SIG-M5 (cell line): Measurements from ENCODE around the gene RPL29.
"Not testable (repeated sequence)": the region's sequence is repeated elsewhere in the genome, so short reads cannot be mapped to it uniquely, and the experiment has no call there.

Source experiments
- DNase-seq: peaks from one replicate; lab custom pipeline; 2025; lab: John Stamatoyannopoulos, UW

RPL29 gene

GRCh38 chr3:51995346-51996163 lies at the start of gene RPL29:
Gene RPL29, minus strand, starts transcription at chr3:51995895. Its CDS starts 434 bp downstream, at chr3:51995461.
- peak; percentile 88 for DNase-seq

GRCh38 chr3:52044869-52045619 lies 49.3 kb upstream of the RPL29 start:
- no peak for DNase-seq

- no peak for DNase-seq
Measured at GRCh38 chr3:52043750-52044149, 48.1 kb upstream of the RPL29 start.

GRCh38 chr3:52043039-52043438 lies 47.3 kb upstream of the RPL29 start:
- DNase-seq, result not testable (repeated sequence)

- DNase-seq, result no peak
Measured at GRCh38 chr3:52041118-52041731, 45.5 kb upstream of the RPL29 start.

GRCh38 chr3:52040600-52040999 lies 44.9 kb upstream of the RPL29 start:
- no peak for DNase-seq

- DNase-seq, result no peak
Measured at GRCh38 chr3:52039846-52040245, 44.2 kb upstream of the RPL29 start.

- DNase-seq, result no peak
Measured at GRCh38 chr3:52039426-52039825, 43.7 kb upstream of the RPL29 start.

- DNase-seq, result no peak
Measured at GRCh38 chr3:52038227-52038626, 42.5 kb upstream of the RPL29 start.

GRCh38 chr3:52037291-52037690 lies 41.6 kb upstream of the RPL29 start:
- no peak for DNase-seq

GRCh38 chr3:52036829-52037228 lies 41.1 kb upstream of the RPL29 start:
- no peak for DNase-seq

- DNase-seq, result no peak
Measured at GRCh38 chr3:52036222-52036694, 40.6 kb upstream of the RPL29 start.

GRCh38 chr3:52034651-52035050 lies 39.0 kb upstream of the RPL29 start:
- DNase-seq, result no peak

- no peak for DNase-seq
Measured at GRCh38 chr3:52034212-52034611, 38.5 kb upstream of the RPL29 start.

- DNase-seq, result not testable (repeated sequence)
Measured at GRCh38 chr3:52033748-52034147, 38.1 kb upstream of the RPL29 start.

GRCh38 chr3:52032702-52033408 lies 37.2 kb upstream of the RPL29 start:
- DNase-seq, result no peak

GRCh38 chr3:52031896-52032295 lies 36.2 kb upstream of the RPL29 start:
- no peak for DNase-seq

GRCh38 chr3:52030714-52031310 lies 35.1 kb upstream of the RPL29 start:
- no peak for DNase-seq

GRCh38 chr3:52029535-52029934 lies 33.8 kb upstream of the RPL29 start:
- no peak for DNase-seq

- DNase-seq, result no peak
Measured at GRCh38 chr3:52029053-52029452, 33.4 kb upstream of the RPL29 start.

GRCh38 chr3:52028572-52028971 lies 32.9 kb upstream of the RPL29 start:
- DNase-seq, result no peak

GRCh38 chr3:52026041-52026440 lies 30.3 kb upstream of the RPL29 start:
- DNase-seq, result no peak
